ENCODE measurements around the gene LPAR1. TPM values are rescaled to one million over a fixed set of nuclear protein-coding genes. Genes with fewer than 3 reads are reported as not detected.

LPAR1 gene
- total and polyA plus RNA-seq, 9 of the 15 experiments (the other 6 are each of a cell fraction or from before 2014, with no cell fraction given) = 0.13 TPM; not detected in 8

GRCh38 chr9:111065414-111065813, 27.1 kb upstream of the LPAR1 start (continued):
- TF ChIP-seq SP2 (IDR thresholded peaks at IDR 0.05; ENCODE audit: extremely low read depth, low read depth, low read length, poor library complexity, severe bottlenecking) = no peak
- TF ChIP-seq HINFP (tag; conservative IDR thresholded peaks at IDR 0.05; ENCODE audit: low read depth) = no peak
- no peak for TF ChIP-seq CREM (IDR thresholded peaks at IDR 0.05; ENCODE audit: low read depth)

GRCh38 chr9:111064160-111064837, 26.0 kb upstream of the LPAR1 start:
- ChIA-PET CTCF (ENCODE audit: low intra/inter-chr PET ratio) (no interaction called here), POLR2A (no interaction called here)
- Histone ChIP-seq H3K4me1 (replicated peaks in 1 of 2; ENCODE audit: control insufficient read depth in 2 of 2, insufficient read depth in 2 of 2, low read length in 2 of 2) (no peaks in the 10 kb centered on the region), H3K4me2 (ENCODE audit: insufficient read depth, low read length) (no peak overlapping the region), H3K36me3 (ENCODE audit: control insufficient read depth, insufficient read depth, low read length) (no peaks in the 10 kb centered on the region), H3K79me2 (ENCODE audit: control insufficient read depth, insufficient read depth, low read length) (no peaks in the 10 kb centered on the region), H3K9me1 (ENCODE audit: control insufficient read depth, insufficient read depth, low read length) (no peaks in the 10 kb centered on the region), H2AFZ (ENCODE audit: low read depth, low read length) (no peak overlapping the region), H3K27ac (ENCODE audit: extremely low read depth, low read depth, low read length) (no peak overlapping the region), H3K27me3 (ENCODE audit: control insufficient read depth in 2 of 2, insufficient read depth in 2 of 2, low read length in 2 of 2) (no peaks in the 10 kb centered on the region), H3K9me3 (replicated peaks; ENCODE audit: control insufficient read depth, insufficient read depth, low read depth, low read length) (no peaks in the 10 kb centered on the region; the same call in 1 of the 2 replicates), H4K20me1 (replicated peaks; ENCODE audit: control insufficient read depth, insufficient read depth, low read length) (no peaks in the 10 kb centered on the region), H3K9ac (ENCODE audit: insufficient read depth in 1 of 2, low read depth in 2 of 2, low read length in 2 of 2) (no peak overlapping the region), H3K4me3 (no peak overlapping the region)
- DNase-seq (ENCODE audit: extremely low read depth in 1 of 4, low spot score in 3 of 4) (no peak), ATAC-seq (no peak), FAIRE-seq (no peak)
- intact Hi-C loops (cut with micrococcal nuclease) (no loop called here), in situ Hi-C loops (cut with MboI) (no loop called here)
- WGBS (ENCODE audit: insufficient coverage, low coverage, missing lambda C conversion rate) = 1% methylated on average over 7 of the region's 7 CpGs
- BruUV-seq (replicated peaks) = no TSS peak
- TF ChIP-seq CREB1 (IDR thresholded peaks at IDR 0.05) (no peak), CREB1 (CRISPR knock-in tag; IDR thresholded peaks at IDR 0.05) (no peak), RBM25 (IDR thresholded peaks at IDR 0.05; ENCODE audit: low read depth, low read length, severe bottlenecking) (no peak), MTA1 (IDR thresholded peaks at IDR 0.05; ENCODE audit: borderline replicate concordance) (no peak), KLF13 (tag; IDR thresholded peaks at IDR 0.05; ENCODE audit: borderline replicate concordance, low read depth) (no peak), POLR2H (tag; IDR thresholded peaks at IDR 0.05; ENCODE audit: low read depth) (no peak), E4F1 (CRISPR knock-in tag; IDR thresholded peaks at IDR 0.05; ENCODE audit: borderline replicate concordance) (no peak), ZNF79 (CRISPR knock-in tag; IDR thresholded peaks at IDR 0.05; ENCODE audit: low read depth) (no peak), ZBTB1 (CRISPR knock-in tag; IDR thresholded peaks at IDR 0.05; ENCODE audit: borderline replicate concordance, low read depth) (no peak), ZNF347 (CRISPR knock-in tag; IDR thresholded peaks at IDR 0.05; ENCODE audit: low read depth) (no peak), HNRNPLL (IDR thresholded peaks at IDR 0.05; ENCODE audit: low read depth, low read length, poor library complexity, severe bottlenecking) (no peak), HNRNPUL1 (IDR thresholded peaks at IDR 0.05; ENCODE audit: low read length) (no peak), THRAP3 (IDR thresholded peaks at IDR 0.05; ENCODE audit: borderline replicate concordance) (no peak), ILK (tag; IDR thresholded peaks at IDR 0.05; ENCODE audit: borderline replicate concordance, low read depth) (no peak), GABPB1 (CRISPR knock-in tag; IDR thresholded peaks at IDR 0.05) (no peak)

Data from K562 (cell line).